GM21723 (cell line): Measurements from ENCODE around the gene FA2H.
"Not testable (repeated sequence)": the region's sequence is repeated elsewhere in the genome, so short reads cannot be mapped to it uniquely, and the experiment has no call there.

ENCODE experiments used
- ATAC-seq: cut with Tn5 transposase; IDR thresholded peaks from one replicate; pipeline ENCODE4 v1.9.1; 2021; ENCODE audit warnings: mild to moderate bottlenecking, moderate library complexity; ENCODE audit not compliant: unreplicated experiment

FA2H gene

GRCh38 chr16:74725651-74726455 lies 48.8 kb downstream of the FA2H start:
- ATAC-seq, result no peak

- no peak for ATAC-seq
These were observed 49.6 kb downstream of the FA2H start for GRCh38 chr16:74724820-74725549.

GRCh38 chr16:74723256-74723655 lies 51.4 kb downstream of the FA2H start:
- no peak for ATAC-seq

- ATAC-seq, result not testable (repeated sequence)
These were observed 52.5 kb downstream of the FA2H start for GRCh38 chr16:74722156-74722555.

GRCh38 chr16:74721716-74722115 lies 52.9 kb downstream of the FA2H start:
- no peak for ATAC-seq

- ATAC-seq, result no peak
These were observed 54.0 kb downstream of the FA2H start for GRCh38 chr16:74720579-74720978.

- no peak for ATAC-seq
These were observed 55.6 kb downstream of the FA2H start for GRCh38 chr16:74718741-74719610.

GRCh38 chr16:74718140-74718539 lies 56.5 kb downstream of the FA2H start:
- no peak for ATAC-seq

- ATAC-seq, result no peak
These were observed 57.3 kb downstream of the FA2H start for GRCh38 chr16:74717367-74717766.

- no peak for ATAC-seq
These were observed 58.3 kb downstream of the FA2H start for GRCh38 chr16:74716355-74716754.

- ATAC-seq, result no peak
These were observed 60.7 kb downstream of the FA2H start for GRCh38 chr16:74713876-74714275.

GRCh38 chr16:74713325-74713724 lies 61.3 kb downstream of the FA2H start:
- no peak for ATAC-seq

GRCh38 chr16:74711938-74712337 lies 62.7 kb downstream of the FA2H start:
- ATAC-seq, result no peak

- ATAC-seq, result no peak
These were observed 64.2 kb downstream of the FA2H start for GRCh38 chr16:74710401-74710800.

GRCh38 chr16:74709441-74709877 lies 65.2 kb downstream of the FA2H start:
- ATAC-seq, result peak; percentile 92

- ATAC-seq, result peak; percentile 54
These were observed 74.0 kb downstream of the FA2H start, which contains the start of gene MLKL for GRCh38 chr16:74700438-74701225. Gene MLKL (minus strand): TSS chr16:74700862. CDS start chr16:74695757, 5,105 bp downstream.

GRCh38 chr16:74700116-74700437 lies 74.5 kb downstream of the FA2H start:
- ATAC-seq, result peak; percentile 26

- ATAC-seq, result no peak
These were observed 75.0 kb downstream of the FA2H start for GRCh38 chr16:74699666-74700065.

GRCh38 chr16:74698222-74698621 lies 76.4 kb downstream of the FA2H start:
- no peak for ATAC-seq
